GM18867 (cell line): Measurements from ENCODE around the gene LSP1.

Source experiments
- ATAC-seq: cut with Tn5 transposase; IDR thresholded peaks from one replicate; pipeline ENCODE4 v1.9.1; 2021; ENCODE audit warnings: mild to moderate bottlenecking, moderate library complexity; ENCODE audit not compliant: unreplicated experiment

LSP1 gene

DNA sequence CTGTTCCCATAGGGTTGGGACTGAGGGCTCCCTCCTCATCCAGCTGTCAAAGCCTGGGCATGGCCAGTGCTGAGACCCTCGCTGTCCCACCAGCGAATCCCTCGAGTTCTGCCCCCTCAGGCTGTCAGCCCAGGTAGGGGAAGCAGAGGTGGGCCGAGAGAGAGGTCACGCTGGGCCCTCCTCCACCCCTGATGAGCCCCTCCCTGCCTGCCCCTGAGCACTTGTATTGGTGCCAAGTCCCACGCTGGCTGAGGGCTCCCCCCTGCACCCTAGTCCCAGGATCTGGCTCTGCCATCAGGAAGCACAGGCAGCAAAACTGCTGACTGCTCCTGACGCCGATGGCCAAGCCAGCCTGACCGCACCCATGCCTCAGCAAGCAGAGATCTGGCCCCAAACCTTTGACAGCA lies 35.5 kb downstream of the LSP1 start:
- no peak for ATAC-seq

DNA sequence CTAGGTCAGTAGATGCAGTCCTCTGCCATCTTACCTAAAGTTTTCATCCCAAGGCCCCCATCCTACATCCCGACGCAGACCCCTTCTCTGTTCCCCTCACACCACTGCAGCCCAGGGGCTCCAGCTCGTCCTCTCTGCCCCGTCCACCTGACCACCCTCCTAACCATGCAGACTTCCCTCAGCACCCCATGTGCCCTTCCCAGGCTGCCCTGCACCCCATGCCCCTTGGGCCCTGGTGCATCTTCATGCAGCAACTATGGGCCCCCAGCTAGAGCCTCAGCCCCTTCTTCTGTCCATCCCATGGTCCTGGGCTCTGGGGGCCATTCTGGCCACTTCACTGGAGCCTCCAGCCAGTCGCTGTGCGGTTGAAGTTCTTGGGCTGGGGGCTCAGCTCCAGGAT lies 35.9 kb downstream of the LSP1 start:
- ATAC-seq = no peak

DNA sequence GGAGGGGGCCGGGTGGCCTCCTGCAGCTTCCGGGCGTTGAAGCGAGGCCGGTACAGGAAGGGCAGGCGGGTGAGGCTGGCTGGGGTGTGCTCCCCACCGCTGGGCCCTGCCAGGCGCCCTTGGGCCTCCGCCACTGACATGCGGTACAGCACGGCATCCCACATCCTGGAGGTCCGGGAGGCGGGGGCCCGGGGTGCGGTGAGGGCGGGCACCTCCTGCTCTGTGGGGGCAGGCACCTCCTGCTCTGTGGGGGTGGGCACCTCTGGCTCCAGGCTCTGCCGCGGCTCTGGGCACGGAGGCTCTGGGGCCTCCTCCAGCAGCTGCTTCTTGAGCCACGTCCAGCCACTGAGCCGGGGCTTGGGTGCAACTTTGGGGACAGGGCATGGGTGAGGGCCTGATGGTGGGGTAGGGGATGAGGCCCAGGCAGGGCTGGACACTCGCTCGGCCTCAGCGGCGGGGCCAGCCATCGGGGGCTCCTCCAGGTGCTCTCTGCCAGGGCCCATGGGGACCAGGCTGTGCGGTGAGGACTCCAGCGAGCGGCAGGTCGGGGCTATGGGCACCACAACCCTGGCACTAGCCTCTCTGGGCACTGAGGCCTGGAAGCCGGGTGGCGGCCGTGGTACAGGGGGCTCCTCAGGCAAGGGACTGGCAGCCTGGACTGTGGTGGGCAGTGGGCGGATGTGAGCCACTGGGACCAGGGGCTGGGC lies 36.5 kb downstream of the LSP1 start:
- ATAC-seq = no peak

DNA sequence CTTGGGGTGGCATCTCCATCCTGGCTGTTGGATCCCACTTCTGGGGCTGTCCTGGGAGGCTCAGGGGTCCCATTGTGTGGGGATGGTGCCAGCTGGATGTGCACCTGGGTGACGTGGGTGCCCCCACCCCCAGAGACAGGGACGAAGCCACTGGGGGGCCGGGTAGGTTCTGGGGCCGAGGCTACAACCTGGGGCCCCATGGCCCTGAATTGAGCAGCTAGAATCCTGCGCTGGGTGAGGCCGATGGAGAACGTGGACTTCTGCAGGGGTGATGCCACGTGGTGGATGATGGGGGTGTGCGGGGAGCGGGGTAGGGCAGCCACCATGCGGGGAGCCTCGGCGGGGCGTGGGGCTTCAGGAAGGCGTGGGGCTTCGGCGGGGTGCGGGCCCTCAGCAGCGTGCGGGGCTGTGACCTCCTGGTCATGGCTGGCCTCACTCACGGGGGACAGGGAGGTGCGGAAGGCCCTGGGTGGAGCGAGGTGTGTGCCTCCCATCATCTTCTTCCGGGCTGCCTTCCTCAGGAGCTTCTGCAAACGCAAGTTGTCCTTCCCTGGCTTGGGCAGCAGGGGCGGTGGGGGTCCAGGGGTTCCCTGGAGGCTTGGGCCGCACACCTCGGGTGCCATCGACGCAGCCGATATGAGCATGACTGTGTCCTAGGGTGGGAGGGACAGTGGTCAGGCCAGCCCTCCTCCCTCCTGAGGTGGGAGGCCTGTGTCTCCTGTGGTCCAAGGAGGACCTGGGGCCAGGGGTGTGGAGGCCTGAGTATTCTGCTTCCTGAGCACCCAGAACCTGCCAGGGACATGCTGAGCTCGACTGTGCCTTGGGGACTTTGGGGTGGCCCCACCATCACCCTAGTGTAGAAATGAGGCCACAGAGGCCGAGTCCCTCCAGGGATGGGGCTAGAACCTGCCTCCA lies 37.3 kb downstream of the LSP1 start:
- no peak for ATAC-seq

DNA sequence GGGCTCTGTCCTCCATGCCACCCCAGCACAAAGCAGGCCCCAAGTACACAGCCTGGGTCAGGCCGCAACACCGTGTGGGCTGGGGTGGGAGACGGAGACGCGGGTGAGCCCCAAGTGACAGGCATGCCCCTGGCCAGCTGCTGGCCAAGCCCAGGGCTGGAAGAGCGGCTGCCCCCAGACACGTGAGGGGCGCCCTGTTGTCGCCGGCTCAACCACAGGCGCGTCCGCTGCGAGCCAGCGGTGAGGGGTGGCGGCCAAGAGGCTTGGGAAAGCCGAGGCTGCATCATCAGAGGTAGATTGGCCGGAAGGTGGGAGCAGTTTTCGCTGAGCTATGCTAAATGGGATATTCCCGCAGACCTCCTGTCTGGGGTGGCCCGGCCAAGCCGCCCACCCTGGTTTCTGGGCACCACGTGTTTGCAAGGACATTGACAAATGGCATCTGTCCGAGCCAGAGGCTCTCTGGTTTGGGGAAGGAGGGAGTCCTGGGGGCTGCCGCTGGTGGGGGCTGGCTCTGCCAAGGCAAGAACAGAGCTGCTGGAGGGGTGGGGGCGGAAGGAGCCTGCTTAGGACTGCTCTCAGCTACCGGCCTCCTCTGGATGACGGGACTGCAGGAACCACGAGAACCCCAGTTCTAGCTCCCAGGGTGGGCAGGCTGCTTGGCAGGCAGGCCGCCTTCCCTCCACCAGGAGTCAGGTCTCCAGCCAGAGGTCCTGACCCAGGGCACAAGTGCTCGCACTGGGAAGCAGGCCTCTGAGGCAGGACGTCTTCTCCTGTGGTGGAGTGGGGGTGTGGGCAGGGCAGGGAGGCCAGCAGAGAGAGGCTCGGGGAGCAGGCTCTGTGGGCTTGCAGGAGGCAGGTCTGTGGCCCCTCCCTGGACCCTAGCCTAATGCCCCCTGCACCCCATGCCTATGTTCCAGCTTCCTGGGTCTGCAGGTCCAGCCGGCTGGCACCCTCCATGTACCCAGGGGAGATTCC lies 38.3 kb downstream of the LSP1 start:
- ATAC-seq = no peak

DNA sequence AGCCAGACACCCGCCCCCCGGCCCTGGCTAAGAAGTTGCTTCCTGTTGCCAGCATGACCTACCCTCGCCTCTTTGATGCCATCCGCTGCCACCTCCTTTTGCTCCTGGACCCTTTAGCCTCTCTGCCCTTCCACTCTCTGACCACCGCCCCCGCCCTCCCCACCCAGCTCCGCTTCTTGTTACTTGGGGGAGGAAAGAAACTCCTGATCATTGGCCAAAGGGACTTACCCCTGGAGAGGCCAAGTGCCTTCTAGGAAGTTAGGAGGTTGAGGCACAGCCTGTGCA lies 38.9 kb downstream of the LSP1 start, which contains the start of gene PRR33:
Gene PRR33 (minus strand): TSS at position 65 of the 285 bp plus-strand sequence. CDS start 1,311 bp downstream, outside the sequence.
- no peak for ATAC-seq

DNA sequence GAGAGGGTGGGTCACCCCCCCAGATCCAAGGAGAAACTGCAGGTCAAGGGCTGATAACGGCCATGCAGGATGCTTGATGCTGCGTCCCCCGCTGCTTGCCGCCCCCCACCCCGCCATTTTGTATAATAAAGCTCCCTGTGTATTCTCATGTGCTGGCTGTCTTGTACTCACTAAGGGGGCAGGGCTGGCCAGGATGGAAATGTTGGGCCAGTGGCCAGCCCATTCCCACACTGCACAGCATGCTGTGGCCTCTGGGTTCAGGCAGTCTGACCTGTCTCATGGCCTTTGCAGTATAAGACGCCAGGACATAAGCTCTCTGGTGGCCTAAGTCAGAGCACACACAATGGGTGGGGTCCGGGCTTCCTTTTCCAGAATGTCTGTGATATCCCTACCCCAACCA lies 39.2 kb downstream of the LSP1 start:
- ATAC-seq = no peak

DNA sequence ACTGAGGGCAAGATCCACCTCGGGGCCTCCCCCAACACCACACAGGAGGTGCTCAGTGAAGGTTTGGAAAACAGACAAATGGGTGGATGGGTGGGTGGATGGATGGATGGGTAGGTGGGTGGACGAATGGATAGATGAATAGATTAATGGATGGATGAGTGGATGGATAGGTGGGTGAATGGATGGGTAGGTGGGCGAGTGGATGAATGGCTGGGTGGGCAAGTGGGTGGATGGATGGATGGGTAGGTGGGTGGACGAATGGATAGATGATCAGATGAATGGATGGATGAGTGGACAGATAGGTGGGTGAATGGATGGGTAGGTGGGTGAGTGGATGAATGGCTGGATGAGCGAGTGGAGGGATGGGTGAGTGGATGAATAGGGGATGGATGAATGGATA lies 39.7 kb downstream of the LSP1 start:
- ATAC-seq = no peak

DNA sequence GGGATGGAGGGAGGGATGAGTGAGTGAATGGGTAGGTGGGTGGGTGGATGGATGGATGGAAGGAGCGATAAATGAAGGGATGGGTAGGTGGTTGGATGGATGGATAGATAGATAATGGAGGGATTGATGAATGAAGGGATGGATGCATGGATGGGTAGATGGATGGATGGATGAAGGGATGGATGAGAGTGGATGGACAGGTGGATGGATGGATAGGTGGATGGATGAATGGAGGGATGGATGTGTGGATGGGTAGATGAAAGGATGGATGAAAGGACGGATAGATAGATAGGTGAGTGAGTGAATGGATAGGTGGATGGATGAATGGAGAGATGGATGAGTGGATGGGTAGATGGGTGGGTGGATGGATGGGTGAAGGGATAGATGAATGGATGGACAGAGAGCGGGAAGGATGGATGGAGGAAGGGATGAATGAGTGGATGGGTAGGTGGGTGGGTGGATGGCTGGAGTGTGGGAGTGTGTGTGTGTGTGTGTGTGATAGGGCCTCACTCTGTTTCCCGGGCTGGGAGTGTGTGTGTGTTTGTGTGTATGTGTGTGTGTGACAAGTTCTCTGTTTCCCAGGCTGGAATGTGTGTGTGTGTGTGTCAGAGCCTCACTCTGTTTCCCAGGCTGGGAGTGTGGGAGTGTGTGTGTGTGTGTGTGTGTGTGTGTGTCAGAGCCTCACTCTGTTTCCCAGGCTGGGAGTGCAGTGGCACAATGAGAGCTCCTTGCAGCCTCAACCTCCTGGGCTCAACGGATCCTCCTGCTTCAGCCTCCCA lies 40.9 kb downstream of the LSP1 start:
- no peak for ATAC-seq

DNA sequence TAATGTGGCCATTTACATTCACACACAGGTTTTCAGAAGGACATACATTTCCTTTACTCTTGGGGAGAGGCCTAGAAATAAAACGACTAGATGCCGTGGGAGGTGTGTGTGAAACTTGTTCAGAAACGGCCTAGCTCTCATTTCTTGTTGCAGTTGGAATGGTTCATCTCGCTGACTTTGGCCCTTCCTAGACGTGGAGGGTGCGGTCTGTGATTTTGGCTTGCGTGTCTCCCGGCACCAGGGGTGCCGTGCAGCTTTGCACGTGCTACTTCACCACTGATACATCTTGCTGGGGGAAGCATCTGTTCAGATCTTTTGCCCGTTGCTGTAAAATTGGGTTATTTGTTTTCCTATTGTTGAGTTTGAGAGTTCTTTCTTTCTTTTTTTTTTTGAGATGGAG lies 41.9 kb downstream of the LSP1 start:
- ATAC-seq = no peak

DNA sequence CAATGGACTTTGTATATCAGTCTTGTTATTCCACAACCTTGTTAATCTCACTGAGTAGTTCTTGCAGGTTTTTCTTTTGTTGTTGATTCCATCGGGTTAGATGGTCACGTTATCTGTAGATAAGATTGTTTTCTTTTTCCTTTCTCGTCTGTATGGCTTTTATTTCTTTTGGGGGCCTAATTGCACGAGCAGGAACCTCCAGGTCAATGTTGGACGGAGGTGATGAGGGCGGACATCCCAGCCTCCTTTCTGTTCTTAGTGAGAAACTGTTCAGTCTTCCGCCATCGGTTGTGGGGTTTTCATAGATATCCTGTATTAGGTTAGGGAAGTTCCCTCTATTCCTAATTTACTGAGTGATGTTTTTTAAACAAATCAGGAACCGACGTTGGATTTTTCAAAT lies 43.6 kb downstream of the LSP1 start:
- no peak for ATAC-seq

DNA sequence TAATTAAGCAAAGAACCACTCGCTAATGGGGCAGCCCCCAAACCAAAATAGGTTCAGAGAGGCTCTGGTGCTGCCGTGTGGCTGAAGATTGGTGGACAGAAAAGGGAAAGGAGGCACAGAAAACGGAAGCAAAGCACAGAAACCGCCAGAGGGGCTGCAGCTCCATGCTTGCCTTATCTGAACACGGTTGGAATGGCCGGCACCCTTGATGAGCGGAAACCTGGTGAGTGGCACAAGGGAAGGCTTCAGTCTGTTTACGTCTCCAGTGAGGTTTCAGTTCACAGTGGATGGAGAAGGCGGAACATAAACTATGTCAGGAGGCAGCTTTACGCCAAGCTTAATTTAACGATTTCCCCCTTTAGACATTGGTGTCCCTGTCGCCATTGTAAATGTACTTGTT lies 44.0 kb downstream of the LSP1 start:
- ATAC-seq = no peak

DNA sequence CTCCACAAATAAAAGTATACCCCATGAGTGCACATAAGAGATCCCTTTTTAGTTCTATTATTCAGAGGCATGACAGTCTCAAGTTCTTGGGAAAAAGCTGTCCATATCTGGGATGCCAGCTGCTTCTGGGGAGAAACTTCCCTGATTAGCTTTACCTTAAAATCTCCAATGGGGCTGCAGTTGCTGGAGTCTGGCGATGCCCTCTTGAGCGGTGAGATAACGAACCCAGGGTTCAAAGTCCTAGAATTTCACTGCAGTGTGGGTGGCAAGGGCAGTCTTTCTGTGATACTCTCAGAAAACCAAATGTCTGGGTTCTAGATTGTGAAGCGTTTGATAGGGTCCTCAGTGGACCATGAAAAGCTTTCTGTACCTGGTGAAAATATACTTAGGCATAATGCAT lies 46.2 kb downstream of the LSP1 start:
- ATAC-seq = no peak

DNA sequence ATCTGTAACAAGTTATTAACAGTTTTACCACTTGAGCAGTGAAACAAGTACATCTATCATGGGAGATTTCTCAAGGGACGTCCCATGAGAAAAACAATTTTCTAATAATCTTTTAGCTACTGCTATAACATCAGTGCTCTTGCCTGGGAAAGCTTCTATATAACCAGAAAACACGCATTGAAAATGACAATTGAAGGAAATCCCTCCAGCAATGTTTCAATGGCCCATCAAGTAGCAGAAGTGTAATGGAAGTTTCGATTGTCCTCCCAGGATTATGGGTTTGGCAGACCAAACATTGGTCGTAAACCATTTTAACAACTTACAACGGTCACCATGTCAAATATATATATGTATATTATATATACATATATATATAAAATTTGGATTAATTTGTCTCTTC lies 46.8 kb downstream of the LSP1 start:
- no peak for ATAC-seq

DNA sequence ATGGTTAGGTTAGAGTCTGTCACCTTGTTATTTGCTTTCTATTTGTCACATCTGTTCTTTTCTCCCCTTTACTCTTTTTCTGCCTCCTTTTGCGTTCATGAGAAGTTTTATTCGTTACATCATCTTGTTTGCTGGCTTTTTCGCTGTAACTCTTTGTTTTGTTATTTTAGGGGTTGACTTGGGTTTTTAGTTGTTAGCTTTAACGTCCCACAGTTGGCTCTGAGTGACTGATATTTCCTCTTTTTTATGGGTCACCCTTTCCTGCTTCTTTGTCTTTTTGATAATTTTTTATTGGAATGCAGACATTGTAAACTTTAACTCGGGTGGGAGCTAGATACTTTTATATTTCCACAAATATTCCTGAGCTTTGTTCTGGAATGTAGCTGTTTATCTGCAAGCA lies 53.3 kb downstream of the LSP1 start:
- no peak for ATAC-seq

DNA sequence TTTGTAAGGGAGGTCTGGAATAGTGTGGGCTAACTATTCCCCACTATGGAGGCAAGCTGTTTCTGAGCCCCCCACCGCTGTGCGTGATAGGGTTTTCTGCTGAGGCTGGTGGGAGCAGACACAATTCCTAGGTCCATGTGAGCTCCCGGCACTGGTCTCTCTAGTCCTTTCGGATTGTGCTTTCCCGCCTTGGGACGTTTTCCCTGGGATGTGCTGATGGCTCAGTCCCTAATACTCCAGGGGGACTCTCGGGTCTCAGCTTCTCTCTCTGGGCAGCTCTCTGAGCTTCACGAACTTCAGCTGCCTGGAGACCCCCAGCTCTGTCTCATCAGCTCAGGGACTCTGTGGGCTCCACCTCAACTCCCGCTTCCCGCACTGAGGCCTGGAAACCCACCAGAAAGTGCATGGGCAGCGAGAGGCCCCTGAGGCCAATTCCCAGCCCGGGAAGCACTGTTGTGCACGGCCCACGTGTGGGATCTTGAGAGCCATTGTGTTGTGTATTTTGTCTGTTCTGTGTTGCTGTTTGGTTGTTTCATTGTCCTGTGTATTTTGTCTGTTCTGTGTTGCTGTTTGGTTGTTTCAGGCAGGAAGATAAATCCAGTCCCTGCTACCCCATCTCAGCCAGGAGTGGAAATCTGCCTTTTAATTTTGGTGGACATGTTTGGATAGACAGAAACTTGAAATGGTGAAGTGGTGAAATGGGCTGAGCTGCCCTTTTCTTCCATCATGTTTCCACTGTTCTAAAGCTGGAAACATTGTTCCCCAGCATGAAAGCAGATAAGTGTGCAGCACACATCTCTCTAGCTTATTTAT lies 53.9 kb downstream of the LSP1 start:
- ATAC-seq = no peak

DNA sequence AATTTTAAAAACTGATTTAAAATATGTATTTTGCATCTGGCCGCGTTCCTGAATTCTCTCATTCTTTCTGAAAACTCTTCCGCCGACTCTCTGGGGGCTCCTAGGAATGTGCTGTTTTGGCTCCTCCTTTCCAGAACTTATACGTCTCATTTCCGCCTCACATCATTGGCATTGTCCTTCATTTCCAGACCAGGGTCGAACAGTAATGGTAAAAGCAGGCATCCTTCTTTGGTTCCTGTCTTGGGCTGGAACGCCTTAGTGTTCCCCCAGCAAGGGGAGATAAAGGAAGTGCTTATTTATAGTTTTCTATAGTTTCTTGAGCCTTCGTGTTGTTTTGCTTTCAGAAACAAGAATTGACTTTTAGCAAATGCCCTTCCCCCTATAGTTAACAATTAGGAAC lies 55.7 kb downstream of the LSP1 start:
- ATAC-seq = no peak

DNA sequence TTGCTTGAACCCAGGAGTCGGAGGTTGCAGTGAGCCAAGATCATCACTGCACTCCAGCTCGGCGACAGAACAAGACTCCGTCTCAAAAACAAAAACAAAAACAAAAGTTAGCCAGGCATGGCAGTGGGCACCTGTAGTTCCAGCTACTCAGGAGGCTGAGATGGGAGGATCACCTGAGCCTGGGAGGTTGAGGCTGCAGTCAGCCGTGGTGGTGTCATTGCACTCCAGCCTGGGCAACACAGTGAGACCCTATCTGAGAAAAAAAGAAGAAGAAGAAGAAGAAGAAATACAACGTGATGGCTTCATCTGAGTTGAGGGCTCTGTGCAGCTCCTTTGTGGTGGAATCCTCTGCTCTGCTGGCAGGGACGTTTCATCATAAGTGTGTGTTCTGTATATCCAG lies 56.6 kb downstream of the LSP1 start:
- no peak for ATAC-seq

DNA sequence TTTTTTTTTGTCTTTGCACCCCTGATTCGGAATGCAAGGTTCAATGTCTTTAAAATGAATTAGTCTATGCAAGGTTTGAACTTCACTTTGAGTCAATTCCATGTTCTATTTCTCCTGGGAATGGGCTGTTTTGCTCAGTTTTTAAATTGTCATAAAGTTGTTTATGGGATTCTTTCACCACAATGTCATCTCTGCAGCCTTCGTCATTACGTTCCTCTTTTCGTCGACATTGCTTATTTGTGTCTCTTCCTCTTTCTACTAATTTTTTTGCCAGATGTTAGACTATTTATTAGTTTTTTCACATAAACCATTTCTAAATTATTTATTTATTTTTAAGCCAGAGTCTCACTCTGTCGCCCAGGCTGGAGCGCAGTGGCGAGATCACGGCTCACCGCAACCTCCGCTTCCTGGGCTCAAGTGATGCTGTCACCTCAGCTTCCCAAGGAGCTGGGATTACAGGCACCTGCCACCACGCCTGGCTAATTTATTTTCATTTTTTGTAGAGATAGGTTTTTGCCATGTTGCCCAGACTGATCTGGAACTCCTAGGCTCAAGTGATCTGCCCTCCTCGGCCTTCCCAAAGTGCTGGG lies 59.5 kb downstream of the LSP1 start:
- ATAC-seq = no peak
